SH-SY5Y (cell line): ENCODE results near the gene CIZ1.

Experiments
- GATA2 ChIP-seq: IDR thresholded peaks from 2 replicates; pipeline ENCODE4 v1.6.1; 2011; ENCODE audit warnings: mild to moderate bottlenecking, low read depth, low read length
- GATA3 ChIP-seq: IDR thresholded peaks from 2 replicates; pipeline ENCODE4 v1.6.1; 2011; ENCODE audit warnings: low read depth, mild to moderate bottlenecking, low read length, moderate library complexity

GRCh38 chr9:128224877-128225276 lies 33.5 kb upstream of the CIZ1 start:
- no peak for TF ChIP-seq GATA2
- TF ChIP-seq GATA3 = no peak
